Fibroblast of lung (primary cell): ENCODE data around the gene TNRC6C. TPM values are rescaled to one million over a fixed set of nuclear protein-coding genes. Genes with fewer than 3 reads are reported as not detected.

Experiments
- DNase-seq, 2 donors: peaks; one replicate each; pipeline versions ENCODE4 v3.0.0 to v3.0.0-alpha.2; 2010; ENCODE audit warnings: low read depth in 2 of 2
- H2AFZ ChIP-seq: 2 replicates; pipeline ENCODE4 v1.5.1; 2012; ENCODE audit warnings: low read length, control low read depth, inconsistent platforms
- H3K27ac ChIP-seq: 2 replicates; pipeline ENCODE4 v1.5.1; 2011; ENCODE audit warnings: low read length, control low read depth; ENCODE audit not compliant: insufficient read depth
- H3K27me3 ChIP-seq: 2 replicates; pipeline ENCODE4 v1.5.1; 2011; ENCODE audit warnings: mild to moderate bottlenecking, low read length; ENCODE audit not compliant: control insufficient read depth, insufficient read depth
- H3K36me3 ChIP-seq: 2 replicates; pipeline ENCODE4 v1.5.1; 2011; ENCODE audit warnings: low read length; ENCODE audit not compliant: control insufficient read depth, insufficient read depth
- H3K4me1 ChIP-seq: 2 replicates; pipeline ENCODE4 v1.5.1; 2011; ENCODE audit warnings: low read length; ENCODE audit not compliant: control insufficient read depth, insufficient read depth; ENCODE audit errors: extremely low read depth
- H3K4me2 ChIP-seq: 2 replicates; pipeline ENCODE4 v1.5.1; 2011; ENCODE audit warnings: low read length, control low read depth; ENCODE audit not compliant: insufficient read depth; ENCODE audit errors: extremely low read depth
- H3K4me3 ChIP-seq, 4 experiments: fragments of 200-600 bp in 1 of 4; sonication (generic) in 1 of 4; replicated peaks in 1 of 4; 2 replicates each; pipeline ENCODE4 v1.5.1; 2011 to 2016; ENCODE audit warnings: low read length in 4 of 4, low read depth in 3 of 4, mild to moderate bottlenecking in 3 of 4, control low read depth in 2 of 4, inconsistent platforms in 1 of 4, mixed read lengths in 1 of 4; ENCODE audit not compliant: insufficient read depth in 1 of 4; ENCODE audit errors: control extremely low read depth in 1 of 4
- H3K79me2 ChIP-seq: 2 replicates; pipeline ENCODE4 v1.5.1; 2012; ENCODE audit warnings: mild to moderate bottlenecking, low read length, inconsistent platforms; ENCODE audit not compliant: control insufficient read depth, insufficient read depth
- H3K9ac ChIP-seq: 2 replicates; pipeline ENCODE4 v1.5.1; 2011; ENCODE audit warnings: mild to moderate bottlenecking, low read length, control low read depth; ENCODE audit not compliant: insufficient read depth
- H3K9me3 ChIP-seq: 2 replicates; pipeline ENCODE4 v1.5.1; 2012; ENCODE audit warnings: low read depth, low read length; ENCODE audit not compliant: control insufficient read depth, insufficient read depth
- H4K20me1 ChIP-seq: 2 replicates; pipeline ENCODE4 v1.5.1; 2011; ENCODE audit warnings: low read length; ENCODE audit not compliant: control insufficient read depth, insufficient read depth; ENCODE audit errors: extremely low read depth
- EZH2 ChIP-seq: IDR thresholded peaks from 2 replicates; pipeline ENCODE4 v1.5.1; 2012; ENCODE audit warnings: low read length, control low read depth, mild to moderate bottlenecking; ENCODE audit errors: missing control alignments
- polyA plus RNA-seq, 2 donors: library from polyadenylated mRNA; depleted of rRNA in 1 of 2; stranded (reverse) in 1 of 2; unstranded in 1 of 2; fragments of >200 nt; gene quantifications; 2 replicates each; pipeline ENCODE4 v1.2.1, GENCODE V29; 2011 to 2012; ENCODE audit warnings: missing spikeins in 1 of 2
- total RNA-seq: library from RNA; depleted of rRNA; stranded (reverse); fragments of >200 nt; gene quantifications from 2 replicates; pipeline ENCODE4 v1.2.1, GENCODE V29; 2014
- TF ChIP-seq, protein P1 (sequence below), 2 donors: IDR thresholded peaks in 1 of 2; conservative IDR thresholded peaks in 1 of 2; 1 replicate in 1 of 2; 2 replicates in 1 of 2; pipeline ENCODE4 v1.5.1; 2011 to 2012; ENCODE audit warnings: low read length in 2 of 2, control low read depth in 1 of 2, inconsistent platforms in 1 of 2, low read depth in 1 of 2, mild to moderate bottlenecking in 1 of 2

TNRC6C gene
- total and polyA plus RNA-seq, 2 donors (not counting 1 experiment from before 2014, with no cell fraction given): 2.1 to 4.6 TPM

DNA sequence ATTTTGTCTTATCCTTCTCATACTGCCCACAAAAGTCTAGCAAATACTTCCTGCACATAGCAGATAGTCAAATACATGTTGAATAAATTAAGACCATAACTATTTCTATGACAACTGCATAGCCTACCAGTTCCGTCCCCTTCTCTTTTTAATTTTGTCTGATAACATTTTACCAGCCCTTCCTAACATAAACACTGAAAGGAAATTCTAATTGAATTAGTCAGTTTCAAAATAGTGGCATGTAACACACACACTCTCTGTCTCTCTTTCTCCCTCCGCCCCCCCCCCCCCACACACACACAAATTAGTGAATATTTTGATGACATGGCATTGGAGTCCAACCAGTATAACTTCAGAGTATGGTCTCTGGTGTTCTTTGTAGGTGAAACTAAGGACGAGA, 41.8 kb downstream of the TNRC6C start:
- TF ChIP-seq, protein P1, sequence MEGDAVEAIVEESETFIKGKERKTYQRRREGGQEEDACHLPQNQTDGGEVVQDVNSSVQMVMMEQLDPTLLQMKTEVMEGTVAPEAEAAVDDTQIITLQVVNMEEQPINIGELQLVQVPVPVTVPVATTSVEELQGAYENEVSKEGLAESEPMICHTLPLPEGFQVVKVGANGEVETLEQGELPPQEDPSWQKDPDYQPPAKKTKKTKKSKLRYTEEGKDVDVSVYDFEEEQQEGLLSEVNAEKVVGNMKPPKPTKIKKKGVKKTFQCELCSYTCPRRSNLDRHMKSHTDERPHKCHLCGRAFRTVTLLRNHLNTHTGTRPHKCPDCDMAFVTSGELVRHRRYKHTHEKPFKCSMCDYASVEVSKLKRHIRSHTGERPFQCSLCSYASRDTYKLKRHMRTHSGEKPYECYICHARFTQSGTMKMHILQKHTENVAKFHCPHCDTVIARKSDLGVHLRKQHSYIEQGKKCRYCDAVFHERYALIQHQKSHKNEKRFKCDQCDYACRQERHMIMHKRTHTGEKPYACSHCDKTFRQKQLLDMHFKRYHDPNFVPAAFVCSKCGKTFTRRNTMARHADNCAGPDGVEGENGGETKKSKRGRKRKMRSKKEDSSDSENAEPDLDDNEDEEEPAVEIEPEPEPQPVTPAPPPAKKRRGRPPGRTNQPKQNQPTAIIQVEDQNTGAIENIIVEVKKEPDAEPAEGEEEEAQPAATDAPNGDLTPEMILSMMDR (conservative IDR thresholded peaks at IDR 0.05 in 1 of 2, IDR thresholded peaks at IDR 0.05 in 1 of 2; ENCODE audit: low read depth in 1 of 2, low read length in 2 of 2): no peak
- TF ChIP-seq EZH2: no peak
- peaks cover 10% of the 10 kb centered on the region for H3K4me1 ChIP-seq
- no peaks in the 10 kb centered on the region for H3K36me3 ChIP-seq
- no peak overlapping the region for H3K9ac ChIP-seq
- no peaks in the 10 kb centered on the region for H4K20me1 ChIP-seq
- no peaks in the 10 kb centered on the region for H3K9me3 ChIP-seq
- H3K27me3 ChIP-seq: no peaks in the 10 kb centered on the region
- no peak overlapping the region for H3K4me3 ChIP-seq
- peak overlapping the region; percentile 29 for H3K4me2 ChIP-seq
- peaks cover 7% of the 10 kb centered on the region for H3K79me2 ChIP-seq
- H3K27ac ChIP-seq: no peak overlapping the region
- peak; percentile 37 to 80 for DNase-seq
- no peak overlapping the region for H2AFZ ChIP-seq

DNA sequence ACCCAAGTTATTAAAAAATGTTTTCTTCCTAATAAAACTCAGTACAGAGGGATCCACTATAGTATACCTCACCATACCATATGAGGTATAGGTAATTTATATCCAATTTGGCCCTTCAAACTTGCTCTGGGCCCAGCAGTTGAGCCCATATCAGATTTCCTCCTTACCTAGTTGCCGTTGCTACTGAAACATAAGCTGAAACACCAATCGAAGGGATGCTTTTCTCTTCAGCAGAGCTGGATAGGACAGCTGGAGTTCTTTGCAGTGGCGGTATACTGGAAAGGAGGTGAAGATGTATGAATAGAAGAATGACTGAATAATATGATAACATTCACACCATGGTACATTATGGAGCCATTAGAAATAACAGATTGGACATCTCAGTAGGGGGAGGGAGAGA, 42.7 kb downstream of the TNRC6C start:
- Histone ChIP-seq H4K20me1 (no peaks in the 10 kb centered on the region), H3K4me1 (peaks cover 10% of the 10 kb centered on the region), H3K27ac (no peak overlapping the region), H3K27me3 (no peaks in the 10 kb centered on the region), H3K36me3 (no peaks in the 10 kb centered on the region), H3K79me2 (peaks cover 7% of the 10 kb centered on the region), H3K4me3 (no peak overlapping the region), H3K4me2 (no peak overlapping the region), H2AFZ (no peak overlapping the region), H3K9me3 (no peaks in the 10 kb centered on the region), H3K9ac (no peak overlapping the region)
- no peak for TF ChIP-seq EZH2
- TF ChIP-seq, protein P1 (conservative IDR thresholded peaks at IDR 0.05 in 1 of 2, IDR thresholded peaks at IDR 0.05 in 1 of 2; ENCODE audit: low read depth in 1 of 2, low read length in 2 of 2): no peak
- peak; percentile 9 to 14 for DNase-seq

DNA sequence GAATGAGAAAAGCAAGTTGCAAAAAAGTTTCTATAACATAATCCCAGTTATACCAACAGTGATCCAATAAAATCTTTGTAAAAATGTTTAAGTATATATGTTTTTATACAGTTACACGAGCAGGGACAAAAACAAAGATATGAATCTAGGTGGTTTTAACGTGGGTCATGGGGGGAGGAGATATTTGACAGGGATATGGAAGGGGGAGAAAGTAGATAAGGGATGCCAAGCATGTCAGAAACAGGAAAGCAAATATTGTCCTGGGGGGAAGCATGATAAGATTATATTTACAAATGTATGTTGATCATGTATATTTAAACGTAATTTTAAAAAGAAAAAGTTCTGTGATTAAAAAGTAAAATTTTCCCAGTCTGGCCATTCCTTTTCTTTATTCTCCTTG, 43.1 kb downstream of the TNRC6C start:
- Histone ChIP-seq H3K79me2 (peaks cover 7% of the 10 kb centered on the region), H3K9me3 (no peaks in the 10 kb centered on the region), H3K4me2 (no peak overlapping the region), H3K9ac (no peak overlapping the region), H3K36me3 (no peaks in the 10 kb centered on the region), H3K4me3 (no peak overlapping the region), H3K4me1 (peaks cover 10% of the 10 kb centered on the region), H2AFZ (no peak overlapping the region), H4K20me1 (no peaks in the 10 kb centered on the region), H3K27me3 (no peaks in the 10 kb centered on the region), H3K27ac (no peak overlapping the region)
- TF ChIP-seq, protein P1 (conservative IDR thresholded peaks at IDR 0.05 in 1 of 2, IDR thresholded peaks at IDR 0.05 in 1 of 2; ENCODE audit: low read depth in 1 of 2, low read length in 2 of 2): no peak
- TF ChIP-seq EZH2: no peak
- DNase-seq: no peak
